Renal cortex interstitium (tissue), 11 donors: Measurements from ENCODE around the gene ZNF837. TPM values are rescaled to one million over a fixed set of nuclear protein-coding genes. Genes with fewer than 3 reads are reported as not detected.
"Not testable (repeated sequence)": the region's sequence is repeated elsewhere in the genome, so short reads cannot be mapped to it uniquely, and the experiment has no call there.

Experiments
- DNase-seq, 11 donors: peaks; one replicate each; pipeline ENCODE4 v3.0.0-alpha.2; 2013; ENCODE audit warnings: low read depth in 9 of 11, low spot score in 4 of 11; ENCODE audit errors: extremely low read depth in 1 of 11
- polyA plus RNA-seq, 3 donors: library from polyadenylated mRNA; unstranded; fragments of 120-200 nt; gene quantifications; one replicate each; pipeline ENCODE4 v1.2.1, GENCODE V29; 2013; ENCODE audit not compliant: insufficient read length in 3 of 3

Gene ZNF837
- polyA plus RNA-seq, 3 donors = 3.3 to 6.0 (median 4.5) TPM

- no peak for DNase-seq
These were observed 806 bp upstream of the ZNF837 start for GRCh38 chr19:58381460-58382212.

- no peak for DNase-seq
These were observed 681 bp downstream of the ZNF837 start for GRCh38 chr19:58380037-58380661.

- no peak for DNase-seq
These were observed 1.6 kb downstream of the ZNF837 start for GRCh38 chr19:58379246-58379645.

GRCh38 chr19:58376724-58377123 lies 4.1 kb downstream of the ZNF837 start:
- not testable (repeated sequence) for DNase-seq

- DNase-seq = no peak
These were observed 6.6 kb downstream of the ZNF837 start for GRCh38 chr19:58374200-58374599.

- no peak for DNase-seq
These were observed 8.3 kb downstream of the ZNF837 start for GRCh38 chr19:58372311-58373133.

GRCh38 chr19:58368561-58369360 lies 12.1 kb downstream of the ZNF837 start:
- no peak for DNase-seq

GRCh38 chr19:58367698-58368454 lies 13.0 kb downstream of the ZNF837 start:
- DNase-seq = no peak

- DNase-seq = no peak
These were observed 14.0 kb downstream of the ZNF837 start for GRCh38 chr19:58366585-58367430.

GRCh38 chr19:58364146-58364545 lies 16.7 kb downstream of the ZNF837 start:
- DNase-seq = no peak

- peak; percentile 88 to 95 (median 93) for DNase-seq
These were observed 18.4 kb downstream of the ZNF837 start, which contains the start of gene ZNF497 for GRCh38 chr19:58362272-58362994. ZNF497 (minus strand) TSS chr19:58362751; CDS start chr19:58357635, 5,116 bp downstream.

- no peak for DNase-seq
These were observed 18.9 kb downstream of the ZNF837 start for GRCh38 chr19:58361900-58362271.

- no peak for DNase-seq
These were observed 23.2 kb downstream of the ZNF837 start for GRCh38 chr19:58357481-58358145.

GRCh38 chr19:58356766-58357480 lies 23.9 kb downstream of the ZNF837 start:
- DNase-seq = peak in 2 of 11 donors; percentile 12 to 32

- peak in 5 of 11 donors; percentile 18 to 40 (median 36) for DNase-seq
These were observed 24.7 kb downstream of the ZNF837 start for GRCh38 chr19:58355908-58356765.
